PFSK-1 (cell line): ENCODE results near the gene GRB10.

Experiments used
- FOXP2 ChIP-seq: optimal IDR thresholded peaks from 2 replicates; pipeline ENCODE3; 2011; ENCODE audit warnings: borderline replicate concordance, control low read depth, inconsistent platforms; ENCODE audit not compliant: insufficient read depth; ENCODE audit errors: extremely low read length, extremely low read depth
- POLR2AphosphoS5 ChIP-seq: IDR thresholded peaks from 2 replicates; pipeline ENCODE4 v1.6.1; 2012; ENCODE audit warnings: low read depth, mild to moderate bottlenecking, control low read depth, low read length, moderate library complexity
- REST ChIP-seq, 2 experiments: IDR thresholded peaks; 2 replicates each; pipeline versions ENCODE4 v1.6.1 to v1.8.0; 2011 to 2012; ENCODE audit warnings: low read depth in 2 of 2, low read length in 2 of 2, control low read depth in 1 of 2, inconsistent platforms in 1 of 2, mild to moderate bottlenecking in 1 of 2, moderate library complexity in 1 of 2; ENCODE audit not compliant: insufficient read depth in 1 of 2
- SIN3A ChIP-seq: IDR thresholded peaks from 2 replicates; pipeline ENCODE4 v1.6.1; 2012; ENCODE audit warnings: mild to moderate bottlenecking, low read length, moderate library complexity, borderline replicate concordance; ENCODE audit not compliant: insufficient read depth

- no peak for TF ChIP-seq REST (IDR thresholded peaks at IDR 0.05; ENCODE audit: insufficient read depth in 1 of 2, low read depth in 2 of 2, low read length in 2 of 2)
- no peak for TF ChIP-seq POLR2AphosphoS5
- no peak for TF ChIP-seq SIN3A
- TF ChIP-seq FOXP2: no peak
These were observed 224.2 kb downstream of the GRB10 start for GRCh38 chr7:50558294-50559053.
